Neural cell (in vitro differentiated cells): Measurements from ENCODE around the gene GYPC. TPM values are rescaled to one million over a fixed set of nuclear protein-coding genes. Genes with fewer than 3 reads are reported as not detected.

Experiments
- H2AFZ ChIP-seq: fragments of 200-600, 300-800 bp; sonication (generic), shearing (Covaris generic); 2 replicates; pipeline ENCODE4 v1.6.0; 2014; ENCODE audit warnings: low read depth, mild to moderate bottlenecking, antibody characterized with exemption, low read length, moderate library complexity
- H3F3A ChIP-seq: fragments of 200-600 bp; shearing (Covaris generic); 2 replicates; pipeline ENCODE4 v1.6.1; 2016; ENCODE audit warnings: mild to moderate bottlenecking, moderate library complexity, mixed read lengths, antibody characterized with exemption, low read length; ENCODE audit not compliant: insufficient read depth, poor library complexity, severe bottlenecking
- H3K27ac ChIP-seq: fragments of 200-600, 300-800 bp; sonication (generic), shearing (Covaris generic); 2 replicates; pipeline ENCODE4 v1.5.1; 2014; ENCODE audit warnings: mild to moderate bottlenecking, low read length, moderate library complexity
- H3K27me3 ChIP-seq: fragments of 300-800, 200-600 bp; sonication (generic), shearing (Covaris generic); 2 replicates; pipeline ENCODE4 v1.6.0; 2014; ENCODE audit warnings: mild to moderate bottlenecking, low read depth, low read length, moderate library complexity; ENCODE audit not compliant: insufficient read depth
- H3K36me3 ChIP-seq: fragments of 300-800, 200-600 bp; sonication (generic), shearing (Covaris generic); 2 replicates; pipeline ENCODE4 v1.5.1; 2014; ENCODE audit warnings: mild to moderate bottlenecking, antibody characterized with exemption, low read length, moderate library complexity; ENCODE audit not compliant: insufficient read depth
- H3K4me2 ChIP-seq: fragments of 300-800, 200-600 bp; sonication (generic), shearing (Covaris generic); 2 replicates; pipeline ENCODE4 v1.6.0; 2014; ENCODE audit warnings: mild to moderate bottlenecking, low read length
- H3K4me3 ChIP-seq: fragments of 300-800, 200-600 bp; sonication (generic), shearing (Covaris generic); 2 replicates; pipeline ENCODE4 v1.5.1; 2014; ENCODE audit warnings: mild to moderate bottlenecking, low read length, moderate library complexity
- H3K79me2 ChIP-seq: fragments of 200-600 bp; shearing (Covaris generic); replicated peaks from 2 replicates; pipeline ENCODE4 v1.6.0; 2014; ENCODE audit warnings: mild to moderate bottlenecking, low read length, moderate library complexity; ENCODE audit not compliant: insufficient read depth
- H3K9ac ChIP-seq: fragments of 300-800, 200-600 bp; sonication (generic), shearing (Covaris generic); 2 replicates; pipeline ENCODE4 v1.6.1; 2016; ENCODE audit warnings: mild to moderate bottlenecking, low read length, mixed read lengths
- H3K9me2 ChIP-seq: fragments of 200-600 bp; shearing (Covaris generic); 2 replicates; pipeline ENCODE4 v1.6.1; 2016; ENCODE audit warnings: mild to moderate bottlenecking, low read length, mixed read lengths; ENCODE audit not compliant: insufficient read depth
- H3K9me3 ChIP-seq: fragments of 200-600, 300-800 bp; sonication (generic), shearing (Covaris generic); 2 replicates; pipeline ENCODE4 v1.6.1; 2016; ENCODE audit warnings: mild to moderate bottlenecking, mixed run types, low read length, moderate library complexity, mixed read lengths
- H4K20me1 ChIP-seq: fragments of 200-600 bp; shearing (Covaris generic); 2 replicates; pipeline ENCODE4 v1.6.1; 2016; ENCODE audit warnings: mild to moderate bottlenecking, mixed run types; ENCODE audit not compliant: insufficient read depth
- EP300 ChIP-seq: fragments of 450-650 bp; conservative IDR thresholded peaks from 2 replicates; pipeline ENCODE4 v1.6.1; 2014; ENCODE audit warnings: antibody characterized with exemption, mild to moderate bottlenecking, moderate library complexity; ENCODE audit not compliant: poor library complexity, severe bottlenecking
- EZH2 ChIP-seq: fragments of 200-600, 300-800 bp; shearing (Covaris generic), sonication (generic); IDR thresholded peaks from 2 replicates; pipeline ENCODE4 v1.6.1; 2014; ENCODE audit warnings: antibody characterized with exemption, low read length, borderline replicate concordance, mild to moderate bottlenecking; ENCODE audit not compliant: insufficient read depth, poor library complexity, severe bottlenecking
- MXI1 ChIP-seq: fragments of 450-650 bp; conservative IDR thresholded peaks from 2 replicates; pipeline ENCODE4 v1.6.1; 2014; ENCODE audit warnings: antibody characterized with exemption, mild to moderate bottlenecking; ENCODE audit not compliant: poor library complexity, severe bottlenecking
- POLR2AphosphoS5 ChIP-seq: IDR thresholded peaks from 2 replicates; pipeline ENCODE4 v1.6.1; 2012
- RAD21 ChIP-seq: fragments of 450-650 bp; conservative IDR thresholded peaks from 2 replicates; pipeline ENCODE4 v1.6.1; 2014; ENCODE audit warnings: antibody characterized with exemption, mild to moderate bottlenecking, moderate library complexity
- SMC3 ChIP-seq: fragments of 450-650 bp; conservative IDR thresholded peaks from 2 replicates; pipeline ENCODE4 v1.6.1; 2014; ENCODE audit warnings: antibody characterized with exemption, mild to moderate bottlenecking, moderate library complexity; ENCODE audit not compliant: poor library complexity
- TAF1 ChIP-seq: IDR thresholded peaks from 2 replicates; pipeline ENCODE4 v1.6.1; 2012; ENCODE audit warnings: low read depth
- polyA plus RNA-seq: library from polyadenylated mRNA; depleted of rRNA; stranded (reverse); fragments of >200 nt; gene quantifications from 2 replicates; pipeline ENCODE4 v1.2.3, GENCODE V29; 2014
- TF ChIP-seq, protein P1 (sequence below): fragments of 450-650 bp; IDR thresholded peaks from 2 replicates; pipeline ENCODE4 v1.5.1; 2014; ENCODE audit warnings: antibody characterized with exemption, mild to moderate bottlenecking, moderate library complexity; ENCODE audit not compliant: poor library complexity, severe bottlenecking
- TF ChIP-seq, protein P2 (sequence below): IDR thresholded peaks from 2 replicates; pipeline ENCODE4 v1.6.1; 2012; ENCODE audit warnings: borderline replicate concordance

The GYPC gene
- polyA plus RNA-seq, 1 donor from 2014 or later, result 0.40 TPM

GRCh38 chr2:126623000-126623399 lies 33.0 kb upstream of the GYPC start:
- no peaks in the 10 kb centered on the region for H3K9me3 ChIP-seq
- no peak overlapping the region for H3K27ac ChIP-seq
- no peak overlapping the region for H3K4me2 ChIP-seq
- H3F3A ChIP-seq, result no peaks in the 10 kb centered on the region
- H3K27me3 ChIP-seq, result no peaks in the 10 kb centered on the region
- H4K20me1 ChIP-seq, result no peaks in the 10 kb centered on the region
- TF ChIP-seq EP300 (no peak), MXI1 (no peak), POLR2AphosphoS5 (no peak), SMC3 (no peak), RAD21 (no peak), EZH2 (no peak), TAF1 (no peak)
- TF ChIP-seq, protein P1, sequence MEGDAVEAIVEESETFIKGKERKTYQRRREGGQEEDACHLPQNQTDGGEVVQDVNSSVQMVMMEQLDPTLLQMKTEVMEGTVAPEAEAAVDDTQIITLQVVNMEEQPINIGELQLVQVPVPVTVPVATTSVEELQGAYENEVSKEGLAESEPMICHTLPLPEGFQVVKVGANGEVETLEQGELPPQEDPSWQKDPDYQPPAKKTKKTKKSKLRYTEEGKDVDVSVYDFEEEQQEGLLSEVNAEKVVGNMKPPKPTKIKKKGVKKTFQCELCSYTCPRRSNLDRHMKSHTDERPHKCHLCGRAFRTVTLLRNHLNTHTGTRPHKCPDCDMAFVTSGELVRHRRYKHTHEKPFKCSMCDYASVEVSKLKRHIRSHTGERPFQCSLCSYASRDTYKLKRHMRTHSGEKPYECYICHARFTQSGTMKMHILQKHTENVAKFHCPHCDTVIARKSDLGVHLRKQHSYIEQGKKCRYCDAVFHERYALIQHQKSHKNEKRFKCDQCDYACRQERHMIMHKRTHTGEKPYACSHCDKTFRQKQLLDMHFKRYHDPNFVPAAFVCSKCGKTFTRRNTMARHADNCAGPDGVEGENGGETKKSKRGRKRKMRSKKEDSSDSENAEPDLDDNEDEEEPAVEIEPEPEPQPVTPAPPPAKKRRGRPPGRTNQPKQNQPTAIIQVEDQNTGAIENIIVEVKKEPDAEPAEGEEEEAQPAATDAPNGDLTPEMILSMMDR, result no peak
- TF ChIP-seq, protein P2, sequence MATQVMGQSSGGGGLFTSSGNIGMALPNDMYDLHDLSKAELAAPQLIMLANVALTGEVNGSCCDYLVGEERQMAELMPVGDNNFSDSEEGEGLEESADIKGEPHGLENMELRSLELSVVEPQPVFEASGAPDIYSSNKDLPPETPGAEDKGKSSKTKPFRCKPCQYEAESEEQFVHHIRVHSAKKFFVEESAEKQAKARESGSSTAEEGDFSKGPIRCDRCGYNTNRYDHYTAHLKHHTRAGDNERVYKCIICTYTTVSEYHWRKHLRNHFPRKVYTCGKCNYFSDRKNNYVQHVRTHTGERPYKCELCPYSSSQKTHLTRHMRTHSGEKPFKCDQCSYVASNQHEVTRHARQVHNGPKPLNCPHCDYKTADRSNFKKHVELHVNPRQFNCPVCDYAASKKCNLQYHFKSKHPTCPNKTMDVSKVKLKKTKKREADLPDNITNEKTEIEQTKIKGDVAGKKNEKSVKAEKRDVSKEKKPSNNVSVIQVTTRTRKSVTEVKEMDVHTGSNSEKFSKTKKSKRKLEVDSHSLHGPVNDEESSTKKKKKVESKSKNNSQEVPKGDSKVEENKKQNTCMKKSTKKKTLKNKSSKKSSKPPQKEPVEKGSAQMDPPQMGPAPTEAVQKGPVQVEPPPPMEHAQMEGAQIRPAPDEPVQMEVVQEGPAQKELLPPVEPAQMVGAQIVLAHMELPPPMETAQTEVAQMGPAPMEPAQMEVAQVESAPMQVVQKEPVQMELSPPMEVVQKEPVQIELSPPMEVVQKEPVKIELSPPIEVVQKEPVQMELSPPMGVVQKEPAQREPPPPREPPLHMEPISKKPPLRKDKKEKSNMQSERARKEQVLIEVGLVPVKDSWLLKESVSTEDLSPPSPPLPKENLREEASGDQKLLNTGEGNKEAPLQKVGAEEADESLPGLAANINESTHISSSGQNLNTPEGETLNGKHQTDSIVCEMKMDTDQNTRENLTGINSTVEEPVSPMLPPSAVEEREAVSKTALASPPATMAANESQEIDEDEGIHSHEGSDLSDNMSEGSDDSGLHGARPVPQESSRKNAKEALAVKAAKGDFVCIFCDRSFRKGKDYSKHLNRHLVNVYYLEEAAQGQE, result no peak
- H3K79me2 ChIP-seq, result no peaks in the 10 kb centered on the region
- no peak overlapping the region for H2AFZ ChIP-seq
- H3K9me2 ChIP-seq, result no peaks in the 10 kb centered on the region
- no peak overlapping the region for H3K4me3 ChIP-seq
- no peaks in the 10 kb centered on the region for H3K36me3 ChIP-seq
- no peak overlapping the region for H3K9ac ChIP-seq

- H3K4me2 ChIP-seq, result no peak overlapping the region
- H3K27me3 ChIP-seq, result no peaks in the 10 kb centered on the region
- no peak overlapping the region for H3K27ac ChIP-seq
- no peaks in the 10 kb centered on the region for H3K9me2 ChIP-seq
- H3K36me3 ChIP-seq, result no peaks in the 10 kb centered on the region
- H3F3A ChIP-seq, result no peaks in the 10 kb centered on the region
- no peaks in the 10 kb centered on the region for H3K79me2 ChIP-seq
- no peak for TF ChIP-seq MXI1
- TF ChIP-seq RAD21, result no peak
- TF ChIP-seq, protein P1, result no peak
- no peak for TF ChIP-seq EZH2
- no peak for TF ChIP-seq EP300
- TF ChIP-seq, protein P2, result no peak
- no peak for TF ChIP-seq POLR2AphosphoS5
- H3K4me3 ChIP-seq, result no peak overlapping the region
- no peaks in the 10 kb centered on the region for H4K20me1 ChIP-seq
- H3K9me3 ChIP-seq, result no peaks in the 10 kb centered on the region
- H2AFZ ChIP-seq, result no peak overlapping the region
- no peak overlapping the region for H3K9ac ChIP-seq
Measured at GRCh38 chr2:126627643-126628042, 28.3 kb upstream of the GYPC start.
